Gastrocnemius medialis (tissue), 4 donors: ENCODE measurements around the gene KRTAP9-9.

Experiments used
- CTCF ChIP-seq, 5 experiments: fragments of 450-650 bp in 3 of 5; fragments of 200-600 bp in 2 of 5; sonication (generic) in 2 of 5; IDR thresholded peaks in 4 of 5; conservative IDR thresholded peaks in 1 of 5; 1 replicate in 4 of 5; 2 replicates in 1 of 5; pipeline ENCODE4 v1.5.1; 2016 to 2019; ENCODE audit warnings: antibody characterized with exemption in 5 of 5, mild to moderate bottlenecking in 3 of 5, moderate library complexity in 3 of 5
- POLR2A ChIP-seq, 2 donors: fragments of 450-650 bp; IDR thresholded peaks; one replicate each; pipeline ENCODE4 v1.6.1; 2017; ENCODE audit warnings: antibody characterized with exemption in 2 of 2, mild to moderate bottlenecking in 2 of 2, moderate library complexity in 2 of 2

GRCh38 chr17:41258406-41258805 lies 3.2 kb downstream of the KRTAP9-9 start:
- TF ChIP-seq CTCF (IDR thresholded peaks at IDR 0.05 in 4 of 5, conservative IDR thresholded peaks at IDR 0.05 in 1 of 5) (no peak), POLR2A (IDR thresholded peaks at IDR 0.05) (no peak)
